GM12874 (cell line): ENCODE measurements around the gene RAPGEF4.

Source experiments
- TF ChIP-seq, protein P1 (sequence below): IDR thresholded peaks from 2 replicates; pipeline ENCODE4 v1.5.1; 2011; ENCODE audit warnings: low read depth, mild to moderate bottlenecking, control low read depth, low read length, moderate library complexity; ENCODE audit not compliant: insufficient read depth

RAPGEF4 gene

DNA sequence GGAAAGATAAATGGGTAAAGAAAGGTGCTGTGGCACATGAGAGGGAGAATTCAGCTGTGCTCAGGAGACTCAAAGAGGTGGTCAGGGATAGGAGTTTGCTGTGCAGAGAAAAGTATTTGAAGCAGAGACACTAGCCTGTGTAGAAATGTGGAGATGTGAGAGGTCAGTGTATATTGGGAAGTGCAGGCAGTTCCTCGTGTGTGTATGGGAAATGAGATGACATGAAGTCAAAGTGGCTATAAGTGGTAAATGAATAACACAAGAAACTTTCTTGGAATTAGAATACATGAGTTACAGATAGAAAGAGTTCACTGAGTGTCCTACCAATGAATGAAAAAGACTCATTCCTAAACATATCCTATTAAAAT, 351.6 kb downstream of the RAPGEF4 start:
- TF ChIP-seq, protein P1, sequence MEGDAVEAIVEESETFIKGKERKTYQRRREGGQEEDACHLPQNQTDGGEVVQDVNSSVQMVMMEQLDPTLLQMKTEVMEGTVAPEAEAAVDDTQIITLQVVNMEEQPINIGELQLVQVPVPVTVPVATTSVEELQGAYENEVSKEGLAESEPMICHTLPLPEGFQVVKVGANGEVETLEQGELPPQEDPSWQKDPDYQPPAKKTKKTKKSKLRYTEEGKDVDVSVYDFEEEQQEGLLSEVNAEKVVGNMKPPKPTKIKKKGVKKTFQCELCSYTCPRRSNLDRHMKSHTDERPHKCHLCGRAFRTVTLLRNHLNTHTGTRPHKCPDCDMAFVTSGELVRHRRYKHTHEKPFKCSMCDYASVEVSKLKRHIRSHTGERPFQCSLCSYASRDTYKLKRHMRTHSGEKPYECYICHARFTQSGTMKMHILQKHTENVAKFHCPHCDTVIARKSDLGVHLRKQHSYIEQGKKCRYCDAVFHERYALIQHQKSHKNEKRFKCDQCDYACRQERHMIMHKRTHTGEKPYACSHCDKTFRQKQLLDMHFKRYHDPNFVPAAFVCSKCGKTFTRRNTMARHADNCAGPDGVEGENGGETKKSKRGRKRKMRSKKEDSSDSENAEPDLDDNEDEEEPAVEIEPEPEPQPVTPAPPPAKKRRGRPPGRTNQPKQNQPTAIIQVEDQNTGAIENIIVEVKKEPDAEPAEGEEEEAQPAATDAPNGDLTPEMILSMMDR = no peak

- TF ChIP-seq, protein P1 = no peak
These were observed 352.3 kb downstream of the RAPGEF4 start for GRCh38 chr2:173087793-173088496.

GRCh38 chr2:173090276-173090877, 354.7 kb downstream of the RAPGEF4 start:
- TF ChIP-seq, protein P1 = no peak

DNA sequence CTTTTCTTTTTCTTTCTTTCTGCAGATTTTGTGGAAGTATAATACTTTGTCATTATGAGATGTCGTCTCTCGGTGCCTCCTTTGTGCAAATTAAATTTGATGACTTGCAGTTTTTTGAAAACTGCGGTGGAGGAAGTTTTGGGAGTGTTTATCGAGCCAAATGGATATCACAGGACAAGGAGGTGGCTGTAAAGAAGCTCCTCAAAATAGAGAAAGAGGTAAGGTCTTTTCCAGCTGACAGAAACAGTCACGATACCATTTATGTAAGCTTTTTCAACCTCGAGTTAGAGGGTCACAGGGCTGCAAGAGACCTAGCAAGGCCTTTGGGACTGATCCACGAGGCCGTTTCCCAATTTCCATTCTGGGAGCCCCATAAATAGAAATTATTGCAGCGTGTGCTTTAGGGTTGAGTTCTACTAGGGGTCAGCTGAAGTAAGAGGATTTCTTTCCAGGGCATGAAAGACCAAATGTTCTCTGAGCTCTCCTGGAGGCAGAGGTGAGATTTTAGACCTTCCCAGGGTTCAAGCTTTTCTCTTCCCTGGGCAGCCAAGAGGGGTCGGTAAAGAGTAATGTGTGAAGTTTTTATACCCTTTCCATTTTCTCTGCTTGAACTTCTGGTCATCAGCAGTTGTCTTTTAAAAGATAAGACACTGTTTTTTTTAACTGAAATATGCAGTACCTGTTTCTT, 355.5 kb downstream of the RAPGEF4 start:
- TF ChIP-seq, protein P1 = no peak

DNA sequence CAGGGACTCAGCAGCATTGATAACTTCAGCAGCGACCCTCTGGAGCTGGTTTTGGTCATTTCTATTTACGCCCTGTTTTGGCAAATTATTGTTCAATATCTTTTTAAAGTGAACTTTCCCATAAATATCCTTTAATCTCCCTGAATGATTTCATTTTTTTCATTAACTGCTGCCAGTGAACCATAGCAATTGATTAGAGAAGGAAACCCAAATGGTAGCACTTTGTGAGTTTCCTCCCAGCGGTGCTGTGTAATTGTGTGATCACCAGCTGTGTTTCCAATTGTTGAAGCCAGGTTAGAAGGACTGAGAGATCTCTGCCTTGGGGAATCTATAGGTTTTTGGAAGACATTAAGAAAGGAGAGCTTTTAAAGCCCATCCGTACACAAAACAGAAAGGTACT, 356.3 kb downstream of the RAPGEF4 start:
- TF ChIP-seq, protein P1 = no peak

- TF ChIP-seq, protein P1 = no peak
These were observed 357.3 kb downstream of the RAPGEF4 start for GRCh38 chr2:173092844-173093402.

- TF ChIP-seq, protein P1 = no peak
These were observed 359.1 kb downstream of the RAPGEF4 start for GRCh38 chr2:173094731-173095130.
